Stomach (tissue), 9 donors: ENCODE results near the gene ELF5. TPM values are rescaled to one million over a fixed set of nuclear protein-coding genes. Genes with fewer than 3 reads are reported as not detected.

Source experiments
- DNase-seq, 2 donors: peaks; one replicate each; pipeline versions ENCODE4 v3.0.0 to v3.0.0-alpha.2; 2013 to 2019
- H3K27ac ChIP-seq, 5 donors: fragments of 200-600 bp in 4 of 5; sonication (generic) in 4 of 5; one replicate each; pipeline ENCODE4 v1.5.1; 2013 to 2019; ENCODE audit warnings: mild to moderate bottlenecking in 1 of 5, moderate library complexity in 1 of 5
- H3K27me3 ChIP-seq, 3 donors: fragments of 200-600 bp; sonication (generic); one replicate each; pipeline ENCODE4 v1.5.1; 2017 to 2019; ENCODE audit warnings: mixed run types in 1 of 3
- H3K36me3 ChIP-seq, 4 donors: fragments of 200-600 bp; sonication (generic); 1 replicate in 3 of 4; 2 replicates in 1 of 4; pipeline ENCODE4 v1.5.1; 2016 to 2019
- H3K4me1 ChIP-seq, 4 donors: fragments of 200-600 bp; sonication (generic); one replicate each; pipeline ENCODE4 v1.5.1; 2016 to 2019
- H3K4me3 ChIP-seq, 4 donors: fragments of 200-600 bp; sonication (generic) in 3 of 4; one replicate each; pipeline ENCODE4 v1.5.1; 2016 to 2019; ENCODE audit warnings: mild to moderate bottlenecking in 1 of 4
- H3K9me3 ChIP-seq, 4 donors: fragments of 200-600 bp; sonication (generic); one replicate each; pipeline ENCODE4 v1.5.1; 2016 to 2019
- CTCF ChIP-seq, 7 experiments: fragments of 450-650 bp in 4 of 7; fragments of 200-600 bp in 3 of 7; sonication (generic) in 3 of 7; IDR thresholded peaks; one replicate each; pipeline ENCODE4 v1.5.1; 2016 to 2019; ENCODE audit warnings: antibody characterized with exemption in 7 of 7, control low read depth in 2 of 7, mild to moderate bottlenecking in 1 of 7
- EP300 ChIP-seq: sonication (generic); formaldehyde crosslinking; IDR thresholded peaks from one replicate; pipeline ENCODE4 v1.6.1; 2017; ENCODE audit warnings: antibody characterized with exemption
- POLR2A ChIP-seq, 4 donors: fragments of 450-650 bp; IDR thresholded peaks; one replicate each; pipeline ENCODE4 v1.6.1; 2016; ENCODE audit warnings: antibody characterized with exemption in 4 of 4, control low read depth in 2 of 4, mild to moderate bottlenecking in 1 of 4, moderate library complexity in 1 of 4
- POLR2AphosphoS5 ChIP-seq, 3 donors: sonication (generic); formaldehyde crosslinking; IDR thresholded peaks; one replicate each; pipeline ENCODE4 v1.6.1; 2016; ENCODE audit warnings: antibody characterized with exemption in 3 of 3
- WGBS, 5 donors: extraction: QIAGEN DNeasy Blood & Tissue Kit in 3 of 5; methylation state at CpG; one replicate each; pipeline versions ENCODE4 v1.1.5 to v1.1.7; 2013 to 2018; 5-methylcytosine and 5-hydroxymethylcytosine counted together
- intact Hi-C: fragments of 100-400 bp; cut with DNase I; formaldehyde crosslinking; loops from one replicate; pipeline ENCODE4 v1.15.1; 2023; ENCODE audit warnings: low total_unique reads
- polyA plus RNA-seq, 3 donors: library from polyadenylated mRNA; stranded (reverse); fragments of 200-250 nt; gene quantifications; one replicate each; pipeline ENCODE4 v1.2.3, GENCODE V29; 2013
- total RNA-seq, 5 donors: library from RNA; depleted of rRNA; stranded (reverse); fragments of >200 nt; gene quantifications; one replicate each; pipeline versions ENCODE4 v1.1.0 to v1.2.3, GENCODE V29; 2014 to 2016
- donor health status: healthy with polysubstance abuse.
- donor health status: Bipolar disorder and iron deficiency.
- donor health status: healthy.

Gene ELF5
- total and polyA plus RNA-seq, 8 donors = 0.19 to 0.78 (median 0.55) TPM; not detected in 5

DNA sequence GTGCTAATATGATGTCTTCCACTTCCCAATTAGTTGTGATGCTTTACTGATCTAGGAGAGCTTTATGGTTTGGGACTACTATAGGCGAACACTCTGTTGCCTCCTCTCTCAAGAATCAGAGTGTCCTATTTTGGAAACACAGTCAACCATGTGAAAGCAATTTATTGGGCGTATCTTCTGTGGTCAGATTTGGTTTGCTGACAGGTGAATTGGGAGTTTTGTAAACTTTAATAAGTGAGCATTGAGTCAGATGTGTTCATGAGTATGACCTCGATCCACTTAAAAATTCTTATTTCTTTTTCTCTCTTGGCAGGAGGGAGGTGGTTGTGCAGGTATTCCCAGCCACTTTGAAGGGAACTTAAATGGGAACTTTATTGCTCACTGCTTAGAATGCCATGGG lies 70.5 kb downstream of the ELF5 start:
- Histone ChIP-seq H3K4me1 (peaks cover 10 to 70% (median 51%) of the 10 kb centered on the region in 4 donors), H3K27me3 (no peaks in the 10 kb centered on the region), H3K36me3 (no peaks in the 10 kb centered on the region), H3K9me3 (no peaks in the 10 kb centered on the region), H3K27ac (no peak overlapping the region), H3K4me3 (no peak overlapping the region)
- intact Hi-C loops = no loop called here
- 88 to 93% (median 90%) methylated on average over 3 of the region's 3 CpGs for WGBS, 5 donors
- TF ChIP-seq POLR2A (IDR thresholded peaks at IDR 0.05) (no peak), EP300 (no peak), CTCF (IDR thresholded peaks at IDR 0.05) (no peak), POLR2AphosphoS5 (IDR thresholded peaks at IDR 0.05) (no peak)
- DNase-seq = no peak

- no peak overlapping the region for H3K27ac ChIP-seq
- DNase-seq = no peak
- H3K27me3 ChIP-seq = no peaks in the 10 kb centered on the region
- no peak for TF ChIP-seq CTCF (IDR thresholded peaks at IDR 0.05)
- no peak for TF ChIP-seq POLR2AphosphoS5 (IDR thresholded peaks at IDR 0.05)
- TF ChIP-seq POLR2A (IDR thresholded peaks at IDR 0.05) = no peak
- no peak for TF ChIP-seq EP300
- no peaks in the 10 kb centered on the region for H3K9me3 ChIP-seq
- intact Hi-C loops = no loop called here
- no peak overlapping the region for H3K4me3 ChIP-seq
- peaks cover 14 to 67% (median 51%) of the 10 kb centered on the region in 4 donors for H3K4me1 ChIP-seq
- no peaks in the 10 kb centered on the region for H3K36me3 ChIP-seq
Measured at GRCh38 chr11:34441814-34442213, 71.8 kb downstream of the ELF5 start.

- Histone ChIP-seq H3K27ac (peak overlapping the region; percentile 89 to 97 (median 95)), H3K36me3 (no peaks in the 10 kb centered on the region), H3K27me3 (no peaks in the 10 kb centered on the region), H3K4me3 (peak overlapping the region; percentile 82 to 90 (median 84)), H3K9me3 (no peaks in the 10 kb centered on the region), H3K4me1 (peaks cover 14 to 54% (median 40%) of the 10 kb centered on the region in 4 donors)
- TF ChIP-seq POLR2AphosphoS5 (IDR thresholded peaks at IDR 0.05) = no peak
- no peak for TF ChIP-seq EP300
- TF ChIP-seq POLR2A (IDR thresholded peaks at IDR 0.05) = no peak
- no peak for TF ChIP-seq CTCF (IDR thresholded peaks at IDR 0.05)
- WGBS, 5 donors = 15 to 25% (median 19%) methylated on average over 8 of the region's 8 CpGs
- intact Hi-C loops = loop anchor here (10.0 kb wide), 1 partner anchor 665 kb away; the partner anchor contains the start of gene FBXO3
- DNase-seq = peak in 1 of 2 donors; percentile 28
Measured at GRCh38 chr11:34439610-34440198, 73.9 kb downstream of the ELF5 start.

- peaks cover 14 to 45% (median 36%) of the 10 kb centered on the region in 4 donors for H3K4me1 ChIP-seq
- peak; percentile 99 for DNase-seq
- intact Hi-C loops = loop anchor here (10.0 kb wide), 1 partner anchor 664 kb away; the partner anchor contains the start of gene FBXO3
- peak within 1 kb of the TSS; percentile 89 to 97 (median 95) for H3K27ac ChIP-seq
- whole genome bisulfite sequencing, 5 donors = 0 to 5% (median 1%) methylated on average over 31 to 62 of the region's 62 CpGs
- peak in 1 of 4 donors; percentile 57 for TF ChIP-seq POLR2A (IDR thresholded peaks at IDR 0.05)
- TF ChIP-seq CTCF (IDR thresholded peaks at IDR 0.05) = peak in 1 of 7 experiments; percentile 7
- TF ChIP-seq EP300 = no peak
- peak; percentile 64 to 90 (median 87) for TF ChIP-seq POLR2AphosphoS5 (IDR thresholded peaks at IDR 0.05)
- no peaks in the 10 kb centered on the region for H3K36me3 ChIP-seq
- H3K27me3 ChIP-seq = no peaks in the 10 kb centered on the region
- H3K4me3 ChIP-seq = peak within 1 kb of the TSS; percentile 82 to 90 (median 84)
- H3K9me3 ChIP-seq = no peaks in the 10 kb centered on the region
Measured at GRCh38 chr11:34438529-34439507, 74.8 kb downstream of the ELF5 start, which contains the start of gene CAT. Gene CAT, plus strand, starts transcription at chr11:34438934. Its CDS starts 80 bp downstream, at chr11:34439014.
